Karpas-422 (cell line): Measurements from ENCODE around the gene ZFC3H1. TPM values are rescaled to one million over a fixed set of nuclear protein-coding genes. Genes with fewer than 3 reads are reported as not detected.
"Not testable (repeated sequence)": the region's sequence is repeated elsewhere in the genome, so short reads cannot be mapped to it uniquely, and the experiment has no call there.

Source experiments
- DNase-seq: peaks from one replicate; pipeline ENCODE4 v3.0.0-alpha.2; 2015
- H2AFZ ChIP-seq: fragments of 200-600 bp; sonication (generic); 2 replicates; pipeline ENCODE4 v1.6.1; 2014; ENCODE audit warnings: antibody characterized with exemption, low read length, mixed read lengths
- H3K27ac ChIP-seq: fragments of 200-600 bp; sonication (generic); 2 replicates; pipeline ENCODE4 v1.5.1; 2014; ENCODE audit warnings: mild to moderate bottlenecking, low read length, moderate library complexity
- H3K27me3 ChIP-seq: fragments of 200-600 bp; sonication (generic); 2 replicates; pipeline ENCODE4 v1.6.1; 2014; ENCODE audit warnings: low read length, mixed read lengths
- H3K36me3 ChIP-seq: fragments of 200-600 bp; sonication (generic); 2 replicates; pipeline ENCODE4 v1.6.1; 2014; ENCODE audit warnings: low read length, mixed read lengths; ENCODE audit not compliant: insufficient read depth
- H3K4me1 ChIP-seq: fragments of 200-600 bp; sonication (generic); 2 replicates; pipeline ENCODE4 v1.6.1; 2014; ENCODE audit warnings: mild to moderate bottlenecking, low read length, mixed read lengths
- H3K4me2 ChIP-seq: fragments of 200-600 bp; sonication (generic); 2 replicates; pipeline ENCODE4 v1.6.1; 2014; ENCODE audit warnings: low read length, low read depth, mild to moderate bottlenecking; ENCODE audit not compliant: poor library complexity, severe bottlenecking
- H3K4me3 ChIP-seq: fragments of 200-600 bp; sonication (generic); 2 replicates; pipeline ENCODE4 v1.5.1; 2014; ENCODE audit warnings: mild to moderate bottlenecking, antibody characterized with exemption, low read length, mixed read lengths
- H3K79me2 ChIP-seq: fragments of 200-600 bp; sonication (generic); 2 replicates; pipeline ENCODE4 v1.6.1; 2014; ENCODE audit warnings: mild to moderate bottlenecking, low read length, mixed read lengths
- H3K9ac ChIP-seq: fragments of 200-600 bp; sonication (generic); 2 replicates; pipeline ENCODE4 v1.6.0; 2014; ENCODE audit warnings: low read length
- H3K9me2 ChIP-seq: fragments of 200-600 bp; sonication (generic), shearing (Covaris generic); replicated peaks from 2 replicates; pipeline ENCODE4 v1.6.0; 2014; ENCODE audit warnings: mild to moderate bottlenecking, low read length, moderate library complexity; ENCODE audit not compliant: insufficient read depth
- H3K9me3 ChIP-seq: fragments of 300-700, 200-600 bp; sonication (generic); 2 replicates; pipeline ENCODE4 v1.6.1; 2014; ENCODE audit warnings: low read length, mixed read lengths
- H4K20me1 ChIP-seq: fragments of 200-600 bp; sonication (generic); 2 replicates; pipeline ENCODE4 v1.6.1; 2014; ENCODE audit warnings: mild to moderate bottlenecking, antibody characterized with exemption, low read length, low read depth; ENCODE audit not compliant: insufficient read depth
- total RNA-seq: library from RNA; depleted of rRNA; stranded (reverse); fragments of >200 nt; shearing (Covaris generic); gene quantifications from 2 replicates; pipeline ENCODE4 v1.2.3, GENCODE V29; 2014; ENCODE audit warnings: low replicate concordance; rRNA removed

The ZFC3H1 gene
- total RNA-seq, result 43.4 and 74.7 TPM in 2 replicates

DNA sequence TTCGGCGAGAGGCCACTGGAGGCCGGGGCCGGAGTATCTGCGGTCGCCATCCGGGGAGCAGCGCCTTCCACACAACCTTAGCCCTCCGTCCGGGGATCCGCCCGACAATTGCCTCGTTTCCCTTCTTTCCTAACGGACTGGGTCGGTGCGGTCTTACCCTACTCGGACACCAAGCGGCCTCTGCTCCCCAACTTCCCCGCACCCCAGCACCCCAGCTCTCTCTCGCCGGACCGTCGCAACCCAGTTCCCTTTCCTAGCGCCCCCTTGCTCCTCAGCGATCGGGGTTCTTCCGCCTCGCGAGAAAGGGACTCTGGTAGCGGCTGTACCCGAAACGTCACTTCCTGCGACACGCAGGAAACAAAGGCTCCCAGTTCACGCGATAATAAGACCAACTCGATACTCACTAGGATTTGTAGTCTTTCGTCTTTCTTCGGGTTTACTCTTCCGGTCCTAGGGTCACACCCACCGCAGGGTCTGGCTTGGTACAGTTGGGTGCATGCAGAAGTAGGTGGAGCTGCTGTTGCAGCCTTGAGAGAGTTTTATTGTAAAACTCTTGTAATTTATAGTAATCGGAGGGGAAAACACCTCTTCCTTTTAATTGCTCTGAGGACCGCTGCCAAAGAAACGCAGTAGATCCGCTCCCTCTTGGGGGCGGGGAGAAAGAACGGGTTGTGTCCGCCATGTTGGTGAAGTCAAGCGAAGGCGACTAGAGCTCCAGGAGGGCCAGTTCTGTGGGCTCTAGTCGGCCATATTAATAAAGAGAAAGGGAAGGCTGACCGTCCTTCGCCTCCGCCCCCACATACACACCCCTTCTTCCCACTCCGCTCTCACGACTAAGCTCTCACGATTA, at the start of gene ZFC3H1, which contains the start of gene THAP2:
ZFC3H1 (minus strand) TSS at position 288 of the 850 bp plus-strand sequence; CDS start at position 50, 238 bp downstream.
THAP2 (plus strand) TSS at position 741 of the 850 bp plus-strand sequence. CDS start 209 bp downstream, outside the sequence.
- Histone ChIP-seq H4K20me1 (peaks cover 19% of the 10 kb centered on the region), H3K9me3 (no peaks in the 10 kb centered on the region), H2AFZ (peak within 1 kb of the TSS; percentile 76), H3K9me2 (no peaks in the 10 kb centered on the region; the same call in 1 of the 2 replicates), H3K79me2 (peaks cover 67% of the 10 kb centered on the region), H3K27ac (peak within 1 kb of the TSS; percentile 89), H3K4me1 (peaks cover 40% of the 10 kb centered on the region), H3K4me2 (peak within 1 kb of the TSS; percentile 78), H3K36me3 (peaks cover 33% of the 10 kb centered on the region), H3K4me3 (peak within 1 kb of the TSS; percentile 90), H3K27me3 (no peaks in the 10 kb centered on the region), H3K9ac (peak within 1 kb of the TSS; percentile 89)
- peak; percentile 99 for DNase-seq

GRCh38 chr12:71710276-71711125, 46.9 kb upstream of the ZFC3H1 start:
- Histone ChIP-seq H3K9ac (no peak overlapping the region), H2AFZ (no peak overlapping the region), H4K20me1 (no peaks in the 10 kb centered on the region), H3K36me3 (no peaks in the 10 kb centered on the region), H3K9me2 (no peaks in the 10 kb centered on the region), H3K4me3 (no peak overlapping the region), H3K4me2 (no peak overlapping the region), H3K27ac (no peak overlapping the region), H3K79me2 (no peaks in the 10 kb centered on the region), H3K4me1 (peaks cover 4% of the 10 kb centered on the region; the same call in 1 of the 2 replicates), H3K27me3 (no peaks in the 10 kb centered on the region), H3K9me3 (no peaks in the 10 kb centered on the region)
- no peak for DNase-seq

GRCh38 chr12:71708658-71709057, 45.0 kb upstream of the ZFC3H1 start:
- Histone ChIP-seq H4K20me1 (no peaks in the 10 kb centered on the region), H3K9ac (no peak overlapping the region), H3K79me2 (no peaks in the 10 kb centered on the region), H3K4me3 (no peak overlapping the region), H3K9me3 (no peaks in the 10 kb centered on the region), H3K9me2 (no peaks in the 10 kb centered on the region), H3K27me3 (no peaks in the 10 kb centered on the region), H3K27ac (no peak overlapping the region), H3K4me1 (peaks cover 5% of the 10 kb centered on the region; the same call in 1 of the 2 replicates), H3K36me3 (no peaks in the 10 kb centered on the region), H3K4me2 (no peak overlapping the region), H2AFZ (no peak overlapping the region)
- no peak for DNase-seq

GRCh38 chr12:71704920-71705319, 41.3 kb upstream of the ZFC3H1 start:
- Histone ChIP-seq H3K9ac (no peak overlapping the region), H3K4me1 (peaks cover 10% of the 10 kb centered on the region), H3K4me2 (no peak overlapping the region), H3K9me2 (no peaks in the 10 kb centered on the region), H3K9me3 (no peaks in the 10 kb centered on the region), H2AFZ (no peak overlapping the region), H3K4me3 (no peak overlapping the region), H3K36me3 (no peaks in the 10 kb centered on the region), H3K27me3 (no peaks in the 10 kb centered on the region), H3K27ac (no peak overlapping the region), H3K79me2 (no peaks in the 10 kb centered on the region), H4K20me1 (no peaks in the 10 kb centered on the region)
- no peak for DNase-seq

DNA sequence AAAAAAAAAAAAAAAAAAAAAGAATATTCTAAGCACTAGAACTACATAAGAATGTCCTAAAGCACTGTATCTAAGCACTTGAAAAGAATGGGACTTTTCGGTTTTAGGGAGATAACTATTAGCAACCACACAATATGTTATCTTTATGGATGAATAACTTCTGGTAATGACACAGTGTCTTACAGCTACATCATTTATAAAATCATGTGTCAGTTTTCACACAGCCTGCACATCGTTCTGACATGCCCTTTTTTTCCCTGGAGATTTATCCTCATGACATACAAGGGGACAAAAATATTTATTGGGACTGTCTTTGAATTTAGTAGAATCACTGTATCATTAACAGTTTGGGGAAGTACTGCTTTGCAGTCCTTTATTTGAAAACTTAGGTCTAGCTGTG, 39.6 kb upstream of the ZFC3H1 start:
- Histone ChIP-seq H3K4me3 (no peak overlapping the region), H3K9me3 (no peaks in the 10 kb centered on the region), H3K4me2 (no peak overlapping the region), H3K9ac (no peak overlapping the region), H2AFZ (no peak overlapping the region), H3K27ac (no peak overlapping the region; the same call in 1 of the 2 replicates), H3K27me3 (no peaks in the 10 kb centered on the region), H3K36me3 (no peaks in the 10 kb centered on the region), H3K4me1 (peaks cover 6% of the 10 kb centered on the region), H3K79me2 (no peaks in the 10 kb centered on the region), H4K20me1 (no peaks in the 10 kb centered on the region), H3K9me2 (no peaks in the 10 kb centered on the region)
- DNase-seq, result no peak

DNA sequence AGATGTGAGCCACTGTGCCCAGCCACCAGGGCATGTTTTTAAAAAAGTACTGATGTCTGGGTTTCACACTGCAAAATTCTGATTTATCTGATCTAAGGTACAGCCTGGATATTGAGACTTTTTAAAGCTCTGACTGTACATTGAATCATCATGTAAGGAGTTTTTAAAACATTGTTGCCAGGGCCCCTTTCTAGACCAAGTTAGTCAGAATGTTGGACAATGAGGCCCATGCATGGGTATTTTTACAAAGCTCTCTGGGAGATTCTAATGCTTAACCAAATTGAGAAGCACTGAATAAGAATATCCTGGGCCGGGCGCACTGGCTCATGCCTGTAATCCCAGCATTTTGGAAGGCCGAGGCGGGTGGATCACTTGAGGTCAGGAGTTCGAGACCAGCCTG, 38.9 kb upstream of the ZFC3H1 start:
- H3K27me3 ChIP-seq, result no peaks in the 10 kb centered on the region
- no peak overlapping the region for H3K9ac ChIP-seq
- peaks cover 6% of the 10 kb centered on the region for H3K4me1 ChIP-seq
- no peak overlapping the region for H3K4me2 ChIP-seq
- H3K79me2 ChIP-seq, result no peaks in the 10 kb centered on the region
- no peak overlapping the region for H3K4me3 ChIP-seq
- no peak overlapping the region for H2AFZ ChIP-seq
- no peaks in the 10 kb centered on the region for H3K9me3 ChIP-seq
- no peak for DNase-seq
- H3K36me3 ChIP-seq, result no peaks in the 10 kb centered on the region
- H3K27ac ChIP-seq, result no peak overlapping the region
- H4K20me1 ChIP-seq, result no peaks in the 10 kb centered on the region
- no peaks in the 10 kb centered on the region for H3K9me2 ChIP-seq

DNA sequence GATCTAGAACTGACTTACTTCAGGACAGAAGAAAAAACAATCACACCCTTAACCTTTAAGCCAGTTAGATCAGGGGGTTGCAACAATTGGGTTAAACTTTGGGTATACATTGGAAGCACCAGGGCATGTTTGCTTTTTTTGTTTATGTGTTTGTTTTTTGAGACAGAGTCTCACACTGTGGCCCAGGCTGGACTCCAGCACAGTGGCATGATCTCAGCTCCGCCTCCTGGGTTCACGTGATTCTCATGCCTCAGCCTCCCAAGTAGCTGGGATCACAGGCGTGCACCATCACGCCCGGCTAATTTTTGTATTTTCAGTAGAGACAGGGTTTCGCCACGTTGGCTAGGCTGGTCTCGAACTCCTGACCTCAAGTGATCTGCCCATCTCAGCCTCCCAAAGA, 38.5 kb upstream of the ZFC3H1 start:
- not testable (repeated sequence) for DNase-seq

DNA sequence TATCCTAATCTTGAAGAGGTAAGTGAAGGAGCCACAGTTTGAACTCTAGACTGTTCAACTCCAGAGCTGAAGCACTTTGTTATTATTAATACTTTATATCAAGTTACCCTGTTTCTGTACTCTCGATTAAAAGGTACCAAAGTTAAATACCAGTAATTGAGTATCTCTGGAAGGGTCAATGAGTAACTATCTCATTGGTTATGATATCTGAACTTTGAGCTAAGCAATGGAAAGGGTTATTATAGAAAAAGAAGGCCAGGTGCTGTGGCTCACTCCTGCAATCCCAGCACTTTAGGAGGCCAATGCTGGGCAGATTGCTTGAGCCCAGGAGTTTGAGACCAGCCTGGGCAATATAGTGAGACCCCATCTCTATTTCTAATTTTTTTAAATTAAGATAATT, 32.1 kb upstream of the ZFC3H1 start:
- H3K4me2 ChIP-seq, result no peak overlapping the region
- H3K27ac ChIP-seq, result peak overlapping the region; percentile 97
- H3K27me3 ChIP-seq, result no peaks in the 10 kb centered on the region
- no peaks in the 10 kb centered on the region for H3K9me2 ChIP-seq
- no peaks in the 10 kb centered on the region for H4K20me1 ChIP-seq
- 0 out of 2 replicates have a peak, but pooled peaks cover 4% of the 10 kb centered on the region for H3K36me3 ChIP-seq
- H2AFZ ChIP-seq, result no peak overlapping the region
- H3K9ac ChIP-seq, result no peak overlapping the region
- H3K9me3 ChIP-seq, result no peaks in the 10 kb centered on the region
- H3K79me2 ChIP-seq, result peaks cover 16% of the 10 kb centered on the region
- no peak overlapping the region for H3K4me3 ChIP-seq
- no peak for DNase-seq
- peaks cover 46% of the 10 kb centered on the region for H3K4me1 ChIP-seq

More for the DNA sequence above, 38.5 kb upstream of the ZFC3H1 start:
- H3K27me3 ChIP-seq, H3K79me2 ChIP-seq, H2AFZ ChIP-seq, H3K27ac ChIP-seq, H3K9ac ChIP-seq, H3K4me3 ChIP-seq, H4K20me1 ChIP-seq, H3K4me2 ChIP-seq, H3K36me3 ChIP-seq, H3K9me2 ChIP-seq, H3K4me1 ChIP-seq, H3K9me3 ChIP-seq: not testable (repeated sequence)
